Astrocyte of the cerebellum (primary cell): ENCODE measurements around the gene OR8U1.

ENCODE experiments used
- DNase-seq: peaks from one replicate; pipeline ENCODE4 v3.0.0-alpha.2; 2011; ENCODE audit warnings: low read depth
- H3K4me3 ChIP-seq: 2 replicates; pipeline ENCODE4 v1.5.1; 2011; ENCODE audit warnings: mild to moderate bottlenecking, low read depth, low read length, moderate library complexity
- CTCF ChIP-seq: IDR thresholded peaks from 2 replicates; pipeline ENCODE4 v1.5.1; 2012; ENCODE audit warnings: low read length, low read depth, moderate library complexity, mild to moderate bottlenecking; ENCODE audit errors: missing control alignments
- in situ Hi-C: cut with HindIII; loops from 2 replicates; pipeline ENCODE4 v1.10.0; 2017; ENCODE audit warnings: low sequenced_read_pairs

Gene OR8U1

GRCh38 chr11:56375324-56375723 lies at the start of gene OR8U1:
Gene OR8U1 (plus strand): TSS chr11:56375624. CDS start chr11:56375624, 0 bp downstream.
- in situ Hi-C loops: no loop called here

GRCh38 chr11:56331861-56332491 lies 43.4 kb upstream of the OR8U1 start:
- DNase-seq: no peak
- H3K4me3 ChIP-seq: no peak overlapping the region
- in situ Hi-C loops: no loop called here
- no peak for TF ChIP-seq CTCF

More at GRCh38 chr11:56375324-56375723, at the start of gene OR8U1:
- TF ChIP-seq CTCF: no peak
- H3K4me3 ChIP-seq: no peak within 1 kb of the TSS
- no peak for DNase-seq

GRCh38 chr11:56333156-56333555 lies 42.3 kb upstream of the OR8U1 start:
- no peak for TF ChIP-seq CTCF
- in situ Hi-C loops: no loop called here
- DNase-seq: no peak
- no peak overlapping the region for H3K4me3 ChIP-seq

- no peak for DNase-seq
- no peak overlapping the region for H3K4me3 ChIP-seq
- in situ Hi-C loops: no loop called here
- TF ChIP-seq CTCF: no peak
Measured at GRCh38 chr11:56340289-56340688, 35.1 kb upstream of the OR8U1 start.

- TF ChIP-seq CTCF: no peak
- no peak within 1 kb of the TSS for H3K4me3 ChIP-seq
- no peak for DNase-seq
- in situ Hi-C loops: no loop called here
Measured at GRCh38 chr11:56345739-56346138, 29.7 kb upstream of the OR8U1 start, which contains the start of gene OR8K1. Gene OR8K1 (plus strand): TSS chr11:56346039. CDS start chr11:56346039, 0 bp downstream.

- TF ChIP-seq CTCF: no peak
- in situ Hi-C loops: no loop called here
- no peak within 1 kb of the TSS for H3K4me3 ChIP-seq
- DNase-seq: no peak
Measured at GRCh38 chr11:56353991-56354390, 21.4 kb upstream of the OR8U1 start, which contains the start of gene OR8J1. Gene OR8J1 (plus strand): TSS chr11:56354291. CDS start chr11:56360247, 5,956 bp downstream.
